SH-SY5Y (cell line): ENCODE data around the gene BLID.

Experiments used
- GATA2 ChIP-seq: IDR thresholded peaks from 2 replicates; pipeline ENCODE4 v1.6.1; 2011; ENCODE audit warnings: mild to moderate bottlenecking, low read depth, low read length
- GATA3 ChIP-seq: IDR thresholded peaks from 2 replicates; pipeline ENCODE4 v1.6.1; 2011; ENCODE audit warnings: low read depth, mild to moderate bottlenecking, low read length, moderate library complexity

The BLID gene

DNA sequence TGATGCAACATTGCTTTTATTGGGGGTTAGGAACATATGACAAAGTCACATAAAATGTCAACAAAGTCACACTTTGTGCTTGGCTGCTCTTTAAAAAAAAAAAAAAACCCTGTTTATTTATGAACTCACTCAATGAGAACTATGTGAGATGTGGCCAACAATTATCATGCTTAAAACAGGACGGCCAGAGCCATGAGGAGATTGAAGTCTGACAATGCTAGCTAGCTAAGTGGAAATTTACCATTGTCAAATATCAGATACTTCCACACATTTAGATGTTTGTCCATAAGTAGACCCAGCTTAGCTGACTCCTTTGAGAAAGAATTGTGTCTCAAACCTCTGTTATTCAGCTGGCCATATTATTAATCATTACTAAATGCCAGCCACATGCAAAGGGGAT is 26.9 kb downstream of the BLID start:
- TF ChIP-seq GATA3 (no peak), GATA2 (no peak)

DNA sequence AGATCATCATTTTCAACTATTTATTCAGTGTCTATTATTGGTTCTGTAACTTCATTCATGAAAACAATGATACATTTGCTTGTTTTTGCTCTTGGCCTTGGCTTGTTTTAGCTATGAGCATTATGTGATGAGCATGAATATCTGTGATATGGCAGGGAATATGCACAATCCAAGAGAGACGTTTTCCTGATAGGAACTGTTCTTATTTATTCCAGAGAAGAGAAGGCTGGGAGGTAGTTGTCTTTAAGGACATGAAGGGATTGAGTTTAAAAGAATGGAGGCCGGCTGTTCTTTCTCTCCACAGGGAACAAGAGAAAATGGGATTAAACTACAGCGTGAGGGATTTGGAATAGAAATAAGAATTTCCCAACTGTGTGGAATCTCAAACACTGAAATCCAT is 30.3 kb downstream of the BLID start:
- TF ChIP-seq GATA3 (no peak), GATA2 (no peak)

DNA sequence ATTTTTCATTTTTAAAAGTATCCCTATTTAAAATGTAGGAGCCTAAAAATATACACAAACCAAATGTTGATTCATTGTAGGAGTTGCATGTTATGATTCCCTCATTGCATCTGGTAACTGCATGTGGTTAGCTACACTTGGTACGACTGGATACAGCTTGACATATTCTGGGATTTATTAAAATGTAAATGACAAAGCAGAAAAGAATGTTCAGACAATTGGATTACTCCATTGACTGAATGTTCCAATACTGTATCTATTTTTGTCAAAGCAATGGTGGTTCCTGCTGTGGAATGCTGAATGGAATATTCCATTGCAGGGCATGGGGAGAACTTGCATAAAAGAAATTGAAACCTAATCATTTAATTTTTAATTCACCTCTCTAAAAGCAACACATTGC is 30.8 kb downstream of the BLID start:
- TF ChIP-seq GATA2 (no peak), GATA3 (no peak)

DNA sequence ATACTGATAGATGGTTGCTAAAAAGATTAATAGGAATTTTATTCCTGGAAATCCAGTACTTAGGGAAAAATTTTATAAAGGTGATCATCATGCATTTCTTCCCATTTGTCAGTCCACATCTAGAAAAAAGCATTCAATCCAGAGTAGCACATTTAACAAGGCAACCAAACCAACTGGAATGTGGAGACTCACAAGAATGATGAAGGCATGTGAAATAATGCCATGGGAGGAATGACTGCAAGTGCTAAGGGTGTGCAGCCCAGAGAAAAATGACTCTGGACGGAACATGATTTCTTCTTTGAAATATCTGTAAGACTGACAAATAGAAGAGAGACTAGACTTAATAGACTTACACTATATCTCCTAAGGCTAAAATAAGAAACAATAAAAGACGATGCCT is 33.8 kb downstream of the BLID start:
- TF ChIP-seq GATA2 (no peak), GATA3 (no peak)

DNA sequence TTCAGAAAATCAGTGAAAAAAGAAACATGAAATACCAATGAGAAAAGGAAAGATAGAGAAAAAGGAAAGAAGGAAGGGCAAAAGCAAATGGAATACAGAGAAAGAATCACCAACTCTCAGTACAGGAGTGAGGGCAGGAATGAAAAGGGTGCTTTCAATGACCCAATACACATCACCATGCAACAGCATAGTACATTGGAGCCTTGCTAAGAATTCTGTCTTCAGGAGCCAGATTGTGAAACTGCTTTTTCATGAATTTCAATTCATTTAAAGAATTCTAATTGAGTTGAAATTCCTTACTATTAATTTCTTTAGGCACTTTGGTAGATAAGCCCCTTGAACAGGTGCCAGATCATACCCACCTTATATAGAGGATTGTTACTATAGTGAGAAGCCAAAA is 34.9 kb downstream of the BLID start:
- TF ChIP-seq GATA2 (no peak), GATA3 (no peak)

DNA sequence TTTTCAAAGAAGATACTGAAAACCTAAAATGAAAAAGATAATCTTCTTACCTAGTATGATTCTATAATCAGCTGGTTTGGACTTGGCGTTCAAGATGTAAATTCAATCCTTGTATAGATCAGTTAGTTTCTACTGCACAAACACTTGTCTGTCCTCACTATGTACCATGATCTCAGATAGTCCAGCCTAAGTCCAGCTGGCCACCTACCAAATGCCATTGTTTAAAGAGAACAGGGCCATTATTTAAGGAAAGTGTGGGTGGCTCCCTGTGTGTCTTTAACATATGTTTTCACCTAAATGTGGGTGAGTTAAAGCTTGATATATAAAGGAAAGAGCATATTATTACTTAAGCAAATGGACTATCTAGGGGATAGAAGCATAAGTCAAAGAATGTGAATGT is 38.6 kb downstream of the BLID start:
- TF ChIP-seq GATA2 (no peak), GATA3 (no peak)

DNA sequence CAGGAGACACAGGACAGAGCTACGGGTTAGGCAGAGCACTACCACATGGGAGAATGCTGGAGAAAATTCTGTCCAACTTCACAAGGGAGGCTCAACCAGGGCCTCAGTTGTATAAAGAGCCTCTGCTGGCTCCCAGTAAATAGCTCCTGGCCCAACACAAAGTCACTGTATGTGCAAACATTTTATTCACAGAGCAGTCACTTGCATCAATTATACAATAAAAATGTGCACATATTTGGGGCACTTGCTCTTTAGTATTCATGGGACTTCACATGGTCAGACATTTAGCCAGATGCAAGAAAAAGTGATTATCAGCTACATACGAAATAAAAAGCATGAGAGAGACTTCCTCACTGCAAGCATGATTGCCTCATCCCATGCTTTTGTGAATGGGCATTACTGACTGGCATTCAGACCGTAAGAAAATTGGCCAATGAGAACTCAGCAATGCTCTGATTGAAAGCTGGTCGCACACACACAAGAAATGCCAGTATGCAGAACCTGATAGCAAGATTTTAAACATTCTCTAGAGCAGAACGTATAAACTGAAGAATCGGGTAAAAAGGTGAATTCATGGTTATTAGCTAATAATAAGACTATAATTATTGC is 39.4 kb downstream of the BLID start:
- TF ChIP-seq GATA3 = no peak
- TF ChIP-seq GATA2 = no peak

DNA sequence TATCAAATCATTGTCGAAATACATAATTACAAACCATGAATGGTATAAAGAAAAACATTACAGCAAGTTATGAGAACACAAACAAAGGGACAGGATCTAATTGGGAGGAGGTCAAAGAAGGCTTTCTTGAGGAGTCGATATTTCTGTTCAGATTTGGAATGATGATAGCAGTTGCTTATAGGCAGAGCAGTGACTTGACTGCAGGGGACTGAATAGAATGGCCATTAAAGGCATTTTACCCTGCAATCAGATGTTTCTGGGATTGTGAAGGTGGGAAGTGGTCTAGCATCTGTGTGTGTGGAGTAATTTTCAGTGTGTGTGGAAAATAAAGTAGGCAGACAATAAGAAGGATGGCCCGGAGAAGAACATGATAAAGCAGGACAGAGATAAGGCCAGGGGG is 41.0 kb downstream of the BLID start:
- TF ChIP-seq GATA3 (no peak), GATA2 (no peak)

DNA sequence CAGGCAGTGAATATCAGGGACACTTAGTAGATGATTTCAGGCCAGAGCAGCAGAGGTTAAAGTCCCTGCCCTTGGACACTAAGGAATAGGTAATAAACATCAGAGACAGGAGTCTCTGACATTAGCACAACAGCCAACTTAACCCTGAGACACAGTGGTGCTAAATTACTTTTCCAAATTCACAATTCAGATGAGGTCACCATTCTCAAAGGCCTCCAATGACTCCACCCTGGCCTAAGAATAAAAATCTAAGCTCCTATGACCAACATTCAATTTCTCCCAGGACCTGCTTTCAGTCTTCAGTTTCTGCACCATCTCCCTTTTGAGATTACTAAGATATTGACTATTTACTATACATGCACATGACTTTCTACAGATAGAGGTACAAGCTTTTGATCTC is 42.0 kb downstream of the BLID start:
- TF ChIP-seq GATA2 (no peak), GATA3 (no peak)

DNA sequence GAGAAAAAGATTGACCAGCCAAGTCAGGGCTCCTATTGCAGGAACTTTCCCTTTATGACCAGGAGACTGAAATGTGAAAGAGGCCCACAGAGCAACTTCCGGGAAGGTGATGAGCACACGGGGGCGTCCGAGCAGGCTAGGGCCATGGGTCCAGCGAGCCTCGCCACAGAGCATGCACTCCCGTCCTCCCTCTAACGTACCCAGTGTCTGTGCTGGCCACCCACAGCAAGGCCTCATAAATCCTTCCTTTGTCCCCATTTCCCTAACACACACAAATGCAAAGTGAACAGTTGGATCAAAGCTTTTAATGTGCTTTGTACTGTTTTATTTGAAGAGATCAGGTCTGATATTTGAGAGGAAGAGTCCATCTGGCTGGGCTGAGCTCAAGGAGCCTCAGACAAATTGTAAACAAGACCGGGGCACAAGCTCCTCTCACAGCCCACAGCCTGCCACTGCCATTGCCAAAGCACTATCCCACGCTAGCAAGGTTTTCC is 44.3 kb downstream of the BLID start:
- TF ChIP-seq GATA2 (no peak), GATA3 (no peak)

DNA sequence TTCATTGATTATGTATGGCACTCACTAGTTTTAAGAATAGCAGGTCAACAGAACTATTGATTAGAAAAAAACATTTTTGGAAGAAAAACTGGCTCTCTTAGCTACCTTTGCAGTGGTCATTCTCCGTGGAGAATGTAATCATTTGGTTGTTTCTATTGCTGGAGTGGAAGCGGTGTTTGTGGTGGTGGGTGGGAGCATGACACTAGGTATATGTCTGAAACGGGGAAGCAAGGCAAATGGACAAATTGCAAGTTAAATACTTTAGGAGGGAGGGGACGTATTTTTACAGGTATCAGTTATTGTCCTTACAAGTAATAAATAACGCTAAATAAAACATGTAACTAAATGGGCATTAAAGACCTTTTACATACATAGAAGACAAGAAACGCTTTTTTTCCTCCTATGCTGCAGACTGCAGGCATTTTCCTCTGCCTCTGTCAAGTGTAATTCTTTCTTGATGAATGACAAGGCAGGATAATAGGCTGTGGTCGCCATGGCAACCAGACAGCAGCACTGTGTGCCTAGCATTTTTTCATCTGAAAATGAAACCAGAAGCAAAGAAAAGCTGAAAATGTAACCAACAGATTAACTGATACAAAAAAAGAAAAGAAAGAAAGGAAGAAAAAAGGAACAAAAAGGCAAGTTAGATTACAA is 46.2 kb downstream of the BLID start:
- no peak for TF ChIP-seq GATA3
- peak; percentile 43; the same call in 1 of the 2 replicates for TF ChIP-seq GATA2

DNA sequence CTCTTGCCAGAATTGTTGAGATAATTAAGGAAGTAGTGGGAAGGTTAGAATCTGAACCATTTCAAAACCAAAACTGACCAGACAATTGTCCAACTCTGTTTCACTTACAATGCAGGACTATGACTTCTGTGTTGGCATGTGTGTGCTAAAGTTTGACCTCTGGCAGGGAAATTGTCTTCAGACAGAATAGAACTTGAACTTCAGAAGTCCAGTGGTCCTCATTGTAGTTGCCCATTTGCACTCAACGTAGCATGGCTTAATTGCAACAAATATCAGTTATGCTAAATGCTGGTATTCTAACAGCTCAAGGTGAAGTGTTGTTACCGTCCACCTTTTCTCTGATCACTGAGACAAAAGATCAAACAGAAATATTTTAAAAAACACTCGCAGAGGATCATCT is 47.2 kb downstream of the BLID start:
- TF ChIP-seq GATA3 (no peak), GATA2 (no peak)

DNA sequence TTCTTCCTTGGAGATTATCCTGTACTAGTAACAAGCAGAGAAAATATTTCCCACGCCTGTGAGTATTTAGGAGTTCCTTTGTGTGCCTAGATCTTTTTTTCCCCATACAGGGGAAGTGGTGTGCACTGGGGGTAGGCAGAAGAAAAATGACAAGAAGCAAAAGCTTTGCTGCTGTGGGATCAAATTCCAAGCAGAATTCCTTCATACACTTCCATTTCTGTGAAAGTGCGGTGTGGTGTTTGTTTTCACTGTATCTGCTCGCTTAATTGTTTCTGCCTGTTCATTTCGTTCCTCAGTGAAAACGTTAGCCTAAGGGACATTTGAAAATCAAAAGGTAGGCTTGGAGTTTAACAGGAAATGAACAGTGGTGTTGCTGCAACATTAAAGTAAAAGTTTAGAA is 47.9 kb downstream of the BLID start:
- TF ChIP-seq GATA2 (no peak), GATA3 (no peak)
